Esophagus squamous epithelium (tissue), 5 donors: ENCODE measurements around the gene LMNA. TPM values are rescaled to one million over a fixed set of nuclear protein-coding genes. Genes with fewer than 3 reads are reported as not detected.
"Not testable (repeated sequence)": the region's sequence is repeated elsewhere in the genome, so short reads cannot be mapped to it uniquely, and the experiment has no call there.

Experiments
- DNase-seq: peaks from one replicate; lab custom pipeline; 2025; lab: John Stamatoyannopoulos, UW
- H3K27ac ChIP-seq, 4 donors: fragments of 200-600 bp; sonication (generic); one replicate each; pipeline ENCODE4 v1.5.1; 2016 to 2019; ENCODE audit warnings: mild to moderate bottlenecking in 1 of 4
- H3K27me3 ChIP-seq, 4 donors: fragments of 200-600 bp; sonication (generic); 1 replicate in 3 of 4; 2 replicates in 1 of 4; pipeline versions ENCODE4 v1.5.1 to v1.6.0; 2017 to 2021; ENCODE audit warnings: antibody characterized with exemption in 1 of 4
- H3K36me3 ChIP-seq, 3 donors: fragments of 200-600 bp; sonication (generic); one replicate each; pipeline ENCODE4 v1.5.1; 2016 to 2019
- H3K4me1 ChIP-seq, 3 donors: fragments of 200-600 bp; sonication (generic); one replicate each; pipeline ENCODE4 v1.5.1; 2017 to 2019
- H3K4me3 ChIP-seq, 4 donors: fragments of 200-600 bp; sonication (generic); 1 replicate in 3 of 4; 2 replicates in 1 of 4; pipeline ENCODE4 v1.5.1; 2016 to 2019; ENCODE audit warnings: mild to moderate bottlenecking in 2 of 4, moderate library complexity in 1 of 4
- H3K9me3 ChIP-seq, 3 donors: fragments of 200-600 bp; sonication (generic); one replicate each; pipeline ENCODE4 v1.5.1; 2016 to 2019
- CTCF ChIP-seq, 6 experiments: fragments of 450-650 bp in 4 of 6; fragments of 200-600 bp in 2 of 6; sonication (generic) in 2 of 6; IDR thresholded peaks; one replicate each; pipeline ENCODE4 v1.5.1; 2016 to 2019; ENCODE audit warnings: antibody characterized with exemption in 6 of 6, mild to moderate bottlenecking in 4 of 6, moderate library complexity in 4 of 6
- POLR2A ChIP-seq, 4 donors: fragments of 450-650 bp; IDR thresholded peaks; one replicate each; pipeline ENCODE4 v1.6.1; 2017; ENCODE audit warnings: antibody characterized with exemption in 4 of 4, mild to moderate bottlenecking in 4 of 4, moderate library complexity in 3 of 4
- WGBS, 2 donors: methylation state at CpG; one replicate each; pipeline ENCODE4 v1.1.5; 2018; 5-methylcytosine and 5-hydroxymethylcytosine counted together
- intact Hi-C: fragments of 100-400 bp; cut with DNase I; formaldehyde crosslinking; loops from one replicate; pipeline ENCODE4 v1.15.0; 2022
- total RNA-seq, 4 donors: library from RNA; depleted of rRNA; stranded (reverse); fragments of >200 nt; gene quantifications; one replicate each; pipeline ENCODE4 v1.1.0, GENCODE V29; 2016
- donor health status: DM: yes; HTN: yes; CAD: no.

Gene LMNA
- total RNA-seq, 4 donors from 2014 or later, result 322 to 480 (median 403) TPM

DNA sequence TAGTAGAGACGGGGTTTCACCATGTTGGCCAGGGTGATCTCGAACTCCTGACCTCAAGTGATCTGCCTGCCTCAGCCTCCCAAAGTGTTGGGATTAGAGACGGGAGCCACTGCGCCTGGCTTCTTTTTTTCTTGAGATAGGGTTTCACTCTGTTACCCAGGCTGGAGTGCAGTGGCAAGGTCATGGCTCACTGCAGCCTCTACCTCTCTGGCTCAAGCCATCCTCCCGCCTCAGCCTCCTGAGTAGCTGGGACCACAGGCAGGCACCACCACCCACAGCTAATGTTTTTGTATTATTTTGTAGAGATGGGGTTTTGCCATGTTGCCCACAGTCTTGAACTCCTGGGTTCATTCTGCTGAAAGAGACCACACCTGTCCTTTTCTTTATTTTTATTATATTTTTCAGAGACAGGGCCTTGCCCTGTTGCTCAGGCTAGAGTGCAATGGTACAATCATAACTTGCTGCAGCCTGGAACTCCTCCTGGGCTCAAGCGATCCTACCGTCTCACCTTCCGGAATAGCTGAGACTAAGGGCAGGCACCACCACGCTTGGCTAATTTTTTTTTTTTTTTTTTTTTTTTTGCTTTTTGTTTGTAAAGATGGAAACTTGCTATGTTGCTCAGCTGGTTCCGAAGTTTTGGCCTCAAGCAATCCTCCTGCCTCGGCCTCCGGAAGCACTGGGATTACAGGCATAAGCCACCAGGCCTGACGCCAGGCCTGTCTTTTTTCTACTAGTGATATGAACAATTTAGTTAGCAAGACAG, 3.1 kb downstream of the LMNA start:
- H3K4me3 ChIP-seq, result peak overlapping the region; percentile 91 to 93 (median 92)
- H3K36me3 ChIP-seq, result peaks cover 0 to 8% (median 0%) of the 10 kb centered on the region in 3 donors
- DNase-seq, result no peak
- peak overlapping the region; percentile 91 to 99 (median 98) for H3K27ac ChIP-seq
- TF ChIP-seq CTCF (IDR thresholded peaks at IDR 0.05), result no peak
- no peak for TF ChIP-seq POLR2A (IDR thresholded peaks at IDR 0.05)
- 19 to 21% methylated on average over 11 to 13 of the region's 13 CpGs for WGBS, 2 donors
- no peaks in the 10 kb centered on the region for H3K27me3 ChIP-seq
- intact Hi-C loops, result no loop called here
- H3K4me1 ChIP-seq, result peaks cover 63 to 85% (median 75%) of the 10 kb centered on the region in 3 donors
- no peaks in the 10 kb centered on the region for H3K9me3 ChIP-seq

- no peak for DNase-seq
- no peaks in the 10 kb centered on the region for H3K27me3 ChIP-seq
- WGBS, 2 donors, result 4 to 18% methylated on average over 7 to 8 of the region's 8 CpGs
- H3K36me3 ChIP-seq, result peaks cover 0 to 8% (median 0%) of the 10 kb centered on the region in 3 donors
- peak overlapping the region; percentile 91 to 99 (median 98) for H3K27ac ChIP-seq
- peaks cover 66 to 85% (median 76%) of the 10 kb centered on the region in 3 donors for H3K4me1 ChIP-seq
- TF ChIP-seq CTCF (IDR thresholded peaks at IDR 0.05), result no peak
- TF ChIP-seq POLR2A (IDR thresholded peaks at IDR 0.05), result peak in 2 of 4 donors; percentile 40 to 67
- intact Hi-C loops, result no loop called here
- H3K9me3 ChIP-seq, result no peaks in the 10 kb centered on the region
- H3K4me3 ChIP-seq, result peak overlapping the region; percentile 91 to 93 (median 92)
These were observed 3.8 kb downstream of the LMNA start for GRCh38 chr1:156118177-156118868.

- TF ChIP-seq CTCF (IDR thresholded peaks at IDR 0.05) (no peak), POLR2A (IDR thresholded peaks at IDR 0.05) (peak in 1 of 4 donors; percentile 29)
- Histone ChIP-seq H3K36me3 (peaks cover 0 to 8% (median 0%) of the 10 kb centered on the region in 3 donors), H3K9me3 (no peaks in the 10 kb centered on the region), H3K4me3 (peak overlapping the region in 3 of 4 donors; percentile 91 to 93 (median 91)), H3K27me3 (no peaks in the 10 kb centered on the region), H3K4me1 (peaks cover 67 to 86% (median 79%) of the 10 kb centered on the region in 3 donors), H3K27ac (peak overlapping the region; percentile 91 to 99 (median 98))
- no peak for DNase-seq
- intact Hi-C loops, result no loop called here
- 6 to 33% methylated on average over 2 to 3 of the region's 3 CpGs for WGBS, 2 donors
These were observed 5.1 kb downstream of the LMNA start for GRCh38 chr1:156119503-156120209.

DNA sequence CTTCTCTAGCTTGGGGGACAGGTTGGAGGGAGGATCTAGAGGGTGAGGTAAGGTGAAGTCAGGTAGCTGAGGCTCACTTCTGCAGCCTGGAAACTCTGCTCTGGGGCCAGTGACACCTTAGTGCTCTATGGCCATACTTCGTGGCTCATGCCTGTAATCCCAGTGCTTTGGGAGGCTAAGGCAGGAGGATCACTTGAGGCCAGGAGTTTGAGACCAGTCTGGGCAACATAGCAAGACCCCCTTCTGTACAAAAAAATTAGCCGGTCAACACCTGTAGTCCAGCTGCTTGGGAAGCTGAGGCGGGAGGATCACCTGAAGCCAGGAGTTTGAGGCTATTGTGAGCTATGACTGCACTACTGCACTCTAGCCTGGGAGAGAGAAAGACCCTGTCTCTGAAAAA, 5.8 kb downstream of the LMNA start:
- no peaks in the 10 kb centered on the region for H3K9me3 ChIP-seq
- peaks cover 0 to 8% (median 0%) of the 10 kb centered on the region in 3 donors for H3K36me3 ChIP-seq
- peak overlapping the region in 3 of 4 donors; percentile 91 to 93 (median 91) for H3K4me3 ChIP-seq
- intact Hi-C loops, result no loop called here
- peaks cover 71 to 92% (median 85%) of the 10 kb centered on the region in 3 donors for H3K4me1 ChIP-seq
- H3K27ac ChIP-seq, result peak overlapping the region; percentile 91 to 99 (median 98)
- no peaks in the 10 kb centered on the region for H3K27me3 ChIP-seq
- DNase-seq, result no peak
- WGBS, 2 donors, result 70 to 73% methylated on average over 3 of the region's 3 CpGs
- TF ChIP-seq POLR2A (IDR thresholded peaks at IDR 0.05) (no peak), CTCF (IDR thresholded peaks at IDR 0.05) (no peak)

DNA sequence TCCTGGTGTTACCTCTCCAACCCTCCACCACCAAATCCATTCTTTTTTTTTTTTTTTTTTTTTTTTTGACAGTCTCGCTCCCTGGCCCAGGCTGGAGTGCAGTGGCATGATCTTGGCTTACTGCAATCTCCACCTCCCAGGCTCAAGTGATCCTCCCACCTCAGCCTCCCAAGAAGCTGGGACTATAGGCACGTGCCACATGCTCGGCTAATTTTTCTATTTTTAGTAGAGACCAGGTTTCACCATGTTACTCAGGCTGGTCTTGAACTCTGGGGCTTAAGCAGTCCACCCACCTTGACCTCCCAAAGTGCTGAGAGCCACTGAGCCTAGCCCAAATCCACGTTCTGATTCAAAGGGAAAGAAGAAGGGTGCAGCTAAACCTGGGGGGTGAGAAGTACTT, 6.5 kb downstream of the LMNA start:
- H3K4me3 ChIP-seq, result peak overlapping the region in 3 of 4 donors; percentile 40 to 65 (median 42)

More for the DNA sequence above, 6.5 kb downstream of the LMNA start:
- DNase-seq, H3K27me3 ChIP-seq, H3K9me3 ChIP-seq, H3K36me3 ChIP-seq, intact Hi-C loops: not testable (repeated sequence)
- peaks cover 78 to 99% (median 92%) of the 10 kb centered on the region in 3 donors for H3K4me1 ChIP-seq
- peak overlapping the region; percentile 97 to 99 (median 99) for H3K27ac ChIP-seq
- 4 to 19% methylated on average over 3 of the region's 4 CpGs for WGBS, 2 donors
